ENCODE results near the gene ADGRG1. TPM values are rescaled to one million over a fixed set of nuclear protein-coding genes. Genes with fewer than 3 reads are reported as not detected.

ADGRG1 gene
- total and polyA plus RNA-seq, 2 donors (not counting 1 experiment from before 2014, with no cell fraction given), result 0.20 to 0.61 TPM

DNA sequence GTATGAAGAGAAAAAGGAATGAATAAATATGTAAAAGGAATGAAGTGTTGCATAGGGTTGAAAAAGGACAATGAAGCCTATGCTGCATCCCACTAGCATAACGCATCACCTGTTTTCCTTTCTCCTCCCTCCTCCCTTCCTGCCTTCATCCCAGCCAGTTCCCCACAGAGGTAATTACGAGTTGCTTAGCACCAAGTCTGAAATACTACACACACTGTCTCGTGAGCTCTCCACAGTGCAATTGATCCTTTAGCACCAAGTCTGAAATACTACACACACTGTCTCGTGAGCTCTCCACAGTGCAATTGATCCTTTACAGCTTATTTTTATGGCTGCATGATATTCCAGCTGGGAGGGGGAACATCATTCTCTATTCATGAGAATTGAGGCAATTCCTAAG lies 65.1 kb downstream of the ADGRG1 start:
- Mint-ChIP-seq H3K27me3 (no peaks in the 10 kb centered on the region), H3K27ac (no peak overlapping the region), H3K4me1 (peaks cover 30% of the 10 kb centered on the region), H3K4me3 (peak overlapping the region; percentile 24), H3K9me3 (ENCODE audit: insufficient read depth) (no peaks in the 10 kb centered on the region)
- Histone ChIP-seq H3K79me2 (ENCODE audit: control insufficient read depth, insufficient read depth, low read length) (no peaks in the 10 kb centered on the region), H2AFZ (ENCODE audit: insufficient read depth, low read depth, low read length, poor library complexity, severe bottlenecking) (no peak overlapping the region), H3K27me3 (replicated peaks in 1 of 4; ENCODE audit: control extremely low read depth in 1 of 4, control insufficient read depth in 3 of 4, insufficient read depth in 4 of 4, low read length in 3 of 4) (no peaks in the 10 kb centered on the region), H3K4me1 (ENCODE audit: control insufficient read depth in 2 of 2, insufficient read depth in 2 of 2, low read length in 2 of 2) (peaks cover 38 to 46% of the 10 kb centered on the region in 2 donors), H3K4me3 (ENCODE audit: control extremely low read depth in 1 of 5, extremely low read depth in 1 of 5, insufficient read depth in 1 of 5, low read depth in 2 of 5, low read length in 4 of 5) (no peak overlapping the region), H3K9ac (ENCODE audit: low read length) (no peak overlapping the region), H4K20me1 (ENCODE audit: control insufficient read depth, insufficient read depth, low read length, poor library complexity, severe bottlenecking) (no peaks in the 10 kb centered on the region), H3K4me2 (replicated peaks; ENCODE audit: low read depth, low read length, poor library complexity, severe bottlenecking) (no peak overlapping the region), H3K9me3 (ENCODE audit: control extremely low read depth in 1 of 3, control insufficient read depth in 2 of 3, insufficient read depth in 1 of 3, low read length in 2 of 3) (no peaks in the 10 kb centered on the region), H3K27ac (ENCODE audit: low read length in 2 of 2) (no peak overlapping the region), H3K36me3 (replicated peaks in 1 of 2; ENCODE audit: control extremely low read depth in 1 of 2, control insufficient read depth in 1 of 2, extremely low read depth in 1 of 2, insufficient read depth in 2 of 2, low read length in 1 of 2) (no peaks in the 10 kb centered on the region)
- WGBS (ENCODE audit: insufficient coverage), result 100% methylated on average over 1 of the region's 4 CpGs
- CTCF ChIA-PET, result no interaction called here
- TF ChIP-seq, protein P1, sequence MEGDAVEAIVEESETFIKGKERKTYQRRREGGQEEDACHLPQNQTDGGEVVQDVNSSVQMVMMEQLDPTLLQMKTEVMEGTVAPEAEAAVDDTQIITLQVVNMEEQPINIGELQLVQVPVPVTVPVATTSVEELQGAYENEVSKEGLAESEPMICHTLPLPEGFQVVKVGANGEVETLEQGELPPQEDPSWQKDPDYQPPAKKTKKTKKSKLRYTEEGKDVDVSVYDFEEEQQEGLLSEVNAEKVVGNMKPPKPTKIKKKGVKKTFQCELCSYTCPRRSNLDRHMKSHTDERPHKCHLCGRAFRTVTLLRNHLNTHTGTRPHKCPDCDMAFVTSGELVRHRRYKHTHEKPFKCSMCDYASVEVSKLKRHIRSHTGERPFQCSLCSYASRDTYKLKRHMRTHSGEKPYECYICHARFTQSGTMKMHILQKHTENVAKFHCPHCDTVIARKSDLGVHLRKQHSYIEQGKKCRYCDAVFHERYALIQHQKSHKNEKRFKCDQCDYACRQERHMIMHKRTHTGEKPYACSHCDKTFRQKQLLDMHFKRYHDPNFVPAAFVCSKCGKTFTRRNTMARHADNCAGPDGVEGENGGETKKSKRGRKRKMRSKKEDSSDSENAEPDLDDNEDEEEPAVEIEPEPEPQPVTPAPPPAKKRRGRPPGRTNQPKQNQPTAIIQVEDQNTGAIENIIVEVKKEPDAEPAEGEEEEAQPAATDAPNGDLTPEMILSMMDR (IDR thresholded peaks at IDR 0.05), result no peak
- TF ChIP-seq EZH2 (IDR thresholded peaks at IDR 0.05; ENCODE audit: borderline replicate concordance, insufficient read depth, low read depth, low read length, poor library complexity, severe bottlenecking), result no peak
- POLR2A ChIA-PET, result no interaction called here
- intact Hi-C loops (cut with micrococcal nuclease), result no loop called here
- no peak for DNase-seq
- no peak for ATAC-seq (ENCODE audit: low read depth)

DNA sequence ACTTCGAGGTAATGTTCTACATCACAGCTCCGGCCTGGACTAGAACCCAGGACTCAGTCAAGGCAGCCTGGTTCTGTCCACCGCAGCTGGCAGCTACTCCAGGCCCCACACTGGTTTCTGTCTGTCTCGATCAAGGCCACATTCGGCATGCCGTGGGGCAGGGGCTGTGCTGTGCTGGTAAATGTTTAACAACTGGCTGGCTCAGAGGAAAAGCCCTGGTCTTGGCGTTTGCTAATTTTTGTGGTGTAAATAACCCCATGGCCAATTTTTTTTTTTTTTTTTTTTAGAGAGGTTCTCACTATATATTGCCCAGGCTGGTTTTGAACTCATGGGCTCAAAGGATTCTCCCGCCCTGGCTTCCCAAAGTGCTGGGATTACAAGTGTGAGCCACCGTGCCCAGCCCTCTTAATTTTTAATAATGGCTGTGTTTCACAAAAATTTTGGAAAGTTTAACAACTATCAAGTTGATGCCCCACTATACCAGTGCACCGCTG lies 65.8 kb downstream of the ADGRG1 start:
- DNase-seq (no peak), ATAC-seq (ENCODE audit: low read depth) (no peak)
- POLR2A ChIA-PET, result interaction anchor here (0.7 kb wide), 1 partner anchor 42 kb away, joined by 3 read pairs; no protein-coding TSS in a partner anchor
- Mint-ChIP-seq H3K27me3 (no peaks in the 10 kb centered on the region), H3K4me3 (peak overlapping the region; percentile 82), H3K4me1 (peaks cover 27% of the 10 kb centered on the region), H3K27ac (peak overlapping the region; percentile 90), H3K9me3 (ENCODE audit: insufficient read depth) (no peaks in the 10 kb centered on the region)
- Histone ChIP-seq H3K4me3 (ENCODE audit: control extremely low read depth in 1 of 5, extremely low read depth in 1 of 5, insufficient read depth in 1 of 5, low read depth in 2 of 5, low read length in 4 of 5) (peak overlapping the region in 4 of 5 experiments; percentile 25 to 60 (median 55)), H3K79me2 (ENCODE audit: control insufficient read depth, insufficient read depth, low read length) (no peaks in the 10 kb centered on the region), H3K4me1 (ENCODE audit: control insufficient read depth in 2 of 2, insufficient read depth in 2 of 2, low read length in 2 of 2) (peaks cover 35 to 43% of the 10 kb centered on the region in 2 donors), H3K27me3 (replicated peaks in 1 of 4; ENCODE audit: control extremely low read depth in 1 of 4, control insufficient read depth in 3 of 4, insufficient read depth in 4 of 4, low read length in 3 of 4) (no peaks in the 10 kb centered on the region), H3K27ac (ENCODE audit: low read length in 2 of 2) (peak overlapping the region in 1 of 2 donors; percentile 60), H4K20me1 (ENCODE audit: control insufficient read depth, insufficient read depth, low read length, poor library complexity, severe bottlenecking) (no peaks in the 10 kb centered on the region), H2AFZ (ENCODE audit: insufficient read depth, low read depth, low read length, poor library complexity, severe bottlenecking) (peak overlapping the region; percentile 79), H3K36me3 (replicated peaks in 1 of 2; ENCODE audit: control extremely low read depth in 1 of 2, control insufficient read depth in 1 of 2, extremely low read depth in 1 of 2, insufficient read depth in 2 of 2, low read length in 1 of 2) (no peaks in the 10 kb centered on the region), H3K4me2 (replicated peaks; ENCODE audit: low read depth, low read length, poor library complexity, severe bottlenecking) (peak overlapping the region; percentile 81), H3K9ac (ENCODE audit: low read length) (peak overlapping the region; percentile 61), H3K9me3 (ENCODE audit: control extremely low read depth in 1 of 3, control insufficient read depth in 2 of 3, insufficient read depth in 1 of 3, low read length in 2 of 3) (no peaks in the 10 kb centered on the region)
- CTCF ChIA-PET, result interaction anchor here (0.9 kb wide), 1 partner anchor 9 kb away, joined by 3 read pairs; no protein-coding TSS in a partner anchor
- TF ChIP-seq, protein P1 (IDR thresholded peaks at IDR 0.05), result no peak
- 73% methylated on average over 9 of the region's 10 CpGs for WGBS (ENCODE audit: insufficient coverage)
- intact Hi-C loops (cut with micrococcal nuclease), result loop anchor here (1.0 kb wide), 1 partner anchor 41 kb away; the partner anchor contains the start of gene KATNB1

All from B cell (primary cell).